Smooth muscle cell (in vitro differentiated cells): ENCODE results near the gene SLC25A44. TPM values are rescaled to one million over a fixed set of nuclear protein-coding genes. Genes with fewer than 3 reads are reported as not detected.

ENCODE experiments used
- DNase-seq: peaks from one replicate; lab custom pipeline; 2025; ENCODE audit not compliant: unreplicated experiment; lab: John Stamatoyannopoulos, UW
- H2AFZ ChIP-seq: fragments of 200-600 bp; sonication (generic); 2 replicates; pipeline ENCODE4 v1.6.0; 2016; ENCODE audit warnings: antibody characterized with exemption, low read depth, mild to moderate bottlenecking
- H3F3A ChIP-seq: fragments of 200-600 bp; sonication (generic); 2 replicates; pipeline ENCODE4 v1.6.0; 2017; ENCODE audit warnings: antibody characterized with exemption, low read depth
- H3K27ac ChIP-seq: fragments of 200-600 bp; sonication (generic); 2 replicates; pipeline ENCODE4 v1.5.1; 2016; ENCODE audit warnings: low read depth, mild to moderate bottlenecking
- H3K27me3 ChIP-seq: fragments of 200-600 bp; sonication (generic); 2 replicates; pipeline ENCODE4 v1.6.1; 2016; ENCODE audit warnings: low read depth, mild to moderate bottlenecking
- H3K36me3 ChIP-seq: fragments of 200-600 bp; sonication (generic); 2 replicates; pipeline ENCODE4 v1.5.1; 2016; ENCODE audit warnings: low read depth
- H3K4me1 ChIP-seq: fragments of 200-600 bp; sonication (generic); 2 replicates; pipeline ENCODE4 v1.5.1; 2016; ENCODE audit warnings: low read depth
- H3K4me2 ChIP-seq: fragments of 200-600 bp; sonication (generic); 2 replicates; pipeline ENCODE4 v1.6.0; 2016; ENCODE audit warnings: mild to moderate bottlenecking
- H3K4me3 ChIP-seq: fragments of 200-600 bp; sonication (generic); 2 replicates; pipeline ENCODE4 v1.5.1; 2016; ENCODE audit warnings: mild to moderate bottlenecking
- H3K79me2 ChIP-seq: fragments of 200-600 bp; sonication (generic); 2 replicates; pipeline ENCODE4 v1.6.0; 2016; ENCODE audit warnings: low read depth, mild to moderate bottlenecking
- H3K9ac ChIP-seq: fragments of 200-600 bp; sonication (generic); 2 replicates; pipeline ENCODE4 v1.6.0; 2016; ENCODE audit warnings: low read depth
- H3K9me3 ChIP-seq: fragments of 200-600 bp; sonication (generic); replicated peaks from 2 replicates; pipeline ENCODE4 v1.5.1; 2016; ENCODE audit warnings: low read depth
- H4K20me1 ChIP-seq: fragments of 200-600 bp; sonication (generic); 2 replicates; pipeline ENCODE4 v1.6.0; 2016; ENCODE audit warnings: low read depth
- WGBS: methylation state at CpG from one replicate; pipeline ENCODE4 v1.1.7; 2016; ENCODE audit warnings: low lambda C conversion rate; 5-methylcytosine and 5-hydroxymethylcytosine counted together
- polyA plus RNA-seq: library from polyadenylated mRNA; unstranded; fragments of >200 nt; fragmentation: Nextera tagmentation; extraction: Ambion mirVana; gene quantifications from 2 replicates; pipeline ENCODE4 v1.2.1, GENCODE V29; 2016
- total RNA-seq: library from RNA; depleted of rRNA; stranded (reverse); fragments of >200 nt; gene quantifications from 2 replicates; pipeline ENCODE4 v1.2.3, GENCODE V29; 2014
- TF ChIP-seq, protein P1 (sequence below): fragments of 200-600 bp; sonication (generic); IDR thresholded peaks from 2 replicates; pipeline ENCODE4 v1.5.1; 2017; ENCODE audit warnings: borderline replicate concordance, mild to moderate bottlenecking, antibody characterized with exemption; ENCODE audit not compliant: insufficient read depth, poor library complexity, severe bottlenecking

SLC25A44 gene, protein sequence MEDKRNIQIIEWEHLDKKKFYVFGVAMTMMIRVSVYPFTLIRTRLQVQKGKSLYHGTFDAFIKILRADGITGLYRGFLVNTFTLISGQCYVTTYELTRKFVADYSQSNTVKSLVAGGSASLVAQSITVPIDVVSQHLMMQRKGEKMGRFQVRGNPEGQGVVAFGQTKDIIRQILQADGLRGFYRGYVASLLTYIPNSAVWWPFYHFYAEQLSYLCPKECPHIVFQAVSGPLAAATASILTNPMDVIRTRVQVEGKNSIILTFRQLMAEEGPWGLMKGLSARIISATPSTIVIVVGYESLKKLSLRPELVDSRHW
- total RNA-seq, result 11.6 and 13.9 TPM in 2 replicates
- 11.4 and 17.7 TPM in 2 replicates for polyA plus RNA-seq

DNA sequence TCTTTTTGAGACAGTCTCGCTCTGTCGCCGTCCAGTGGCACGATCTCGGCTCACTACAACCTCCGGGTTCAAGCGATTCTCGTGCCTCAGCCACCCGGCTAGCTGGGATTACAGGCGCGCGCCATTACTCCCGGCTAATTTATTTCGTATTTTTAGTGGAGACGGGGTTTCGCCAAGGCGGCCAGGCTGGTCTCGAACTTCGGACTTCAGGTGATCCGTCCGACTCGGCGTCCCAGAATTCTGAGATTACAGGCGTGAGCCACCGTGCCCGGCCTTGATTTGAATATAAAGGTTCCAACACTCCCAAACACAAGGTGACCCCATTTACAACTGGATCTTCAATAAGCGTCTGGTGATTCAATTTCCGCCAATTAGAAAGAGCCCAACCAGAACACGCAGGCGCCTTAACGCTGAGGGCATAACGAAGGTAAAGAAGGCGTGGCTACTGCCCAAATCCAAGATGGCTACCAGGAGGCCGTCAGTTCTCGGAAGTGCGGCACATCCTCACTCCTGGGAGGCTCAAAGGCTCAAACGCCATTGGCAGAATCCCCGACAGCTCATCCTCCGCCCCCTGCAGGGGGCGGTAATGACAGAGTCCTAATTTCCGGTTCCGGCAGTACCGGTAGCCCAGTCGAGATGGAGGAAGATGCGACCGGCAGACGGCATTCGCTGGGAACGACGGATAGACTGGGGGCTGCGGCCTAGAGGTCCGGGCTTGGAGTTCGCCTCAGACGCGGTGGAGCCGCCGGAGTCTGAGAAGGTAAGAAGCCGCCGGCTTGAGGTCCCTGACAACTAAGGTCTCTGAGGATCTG is at the start of gene SLC25A44:
TSS of gene SLC25A44 (plus strand) at position 617 of the 812 bp plus-strand sequence. CDS start 5,744 bp downstream, outside the sequence.
- no peaks in the 10 kb centered on the region for H3K9me3 ChIP-seq
- 17% methylated on average over 59 of the region's 59 CpGs for WGBS
- TF ChIP-seq, protein P1, sequence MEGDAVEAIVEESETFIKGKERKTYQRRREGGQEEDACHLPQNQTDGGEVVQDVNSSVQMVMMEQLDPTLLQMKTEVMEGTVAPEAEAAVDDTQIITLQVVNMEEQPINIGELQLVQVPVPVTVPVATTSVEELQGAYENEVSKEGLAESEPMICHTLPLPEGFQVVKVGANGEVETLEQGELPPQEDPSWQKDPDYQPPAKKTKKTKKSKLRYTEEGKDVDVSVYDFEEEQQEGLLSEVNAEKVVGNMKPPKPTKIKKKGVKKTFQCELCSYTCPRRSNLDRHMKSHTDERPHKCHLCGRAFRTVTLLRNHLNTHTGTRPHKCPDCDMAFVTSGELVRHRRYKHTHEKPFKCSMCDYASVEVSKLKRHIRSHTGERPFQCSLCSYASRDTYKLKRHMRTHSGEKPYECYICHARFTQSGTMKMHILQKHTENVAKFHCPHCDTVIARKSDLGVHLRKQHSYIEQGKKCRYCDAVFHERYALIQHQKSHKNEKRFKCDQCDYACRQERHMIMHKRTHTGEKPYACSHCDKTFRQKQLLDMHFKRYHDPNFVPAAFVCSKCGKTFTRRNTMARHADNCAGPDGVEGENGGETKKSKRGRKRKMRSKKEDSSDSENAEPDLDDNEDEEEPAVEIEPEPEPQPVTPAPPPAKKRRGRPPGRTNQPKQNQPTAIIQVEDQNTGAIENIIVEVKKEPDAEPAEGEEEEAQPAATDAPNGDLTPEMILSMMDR, result peak; percentile 51
- H3K27me3 ChIP-seq, result no peaks in the 10 kb centered on the region
- H3K4me3 ChIP-seq, result peak within 1 kb of the TSS; percentile 85
- peaks cover 41% of the 10 kb centered on the region for H3K79me2 ChIP-seq
- H3F3A ChIP-seq, result no peaks in the 10 kb centered on the region
- DNase-seq, result peak; percentile 80
- no peaks in the 10 kb centered on the region for H3K36me3 ChIP-seq
- peaks cover 5% of the 10 kb centered on the region for H4K20me1 ChIP-seq
- H3K4me1 ChIP-seq, result peaks cover 7% of the 10 kb centered on the region
- H3K9ac ChIP-seq, result peak within 1 kb of the TSS; percentile 85
- H2AFZ ChIP-seq, result peak within 1 kb of the TSS; percentile 88
- peak within 1 kb of the TSS; percentile 93 for H3K4me2 ChIP-seq
- peak within 1 kb of the TSS; percentile 50 for H3K27ac ChIP-seq

DNA sequence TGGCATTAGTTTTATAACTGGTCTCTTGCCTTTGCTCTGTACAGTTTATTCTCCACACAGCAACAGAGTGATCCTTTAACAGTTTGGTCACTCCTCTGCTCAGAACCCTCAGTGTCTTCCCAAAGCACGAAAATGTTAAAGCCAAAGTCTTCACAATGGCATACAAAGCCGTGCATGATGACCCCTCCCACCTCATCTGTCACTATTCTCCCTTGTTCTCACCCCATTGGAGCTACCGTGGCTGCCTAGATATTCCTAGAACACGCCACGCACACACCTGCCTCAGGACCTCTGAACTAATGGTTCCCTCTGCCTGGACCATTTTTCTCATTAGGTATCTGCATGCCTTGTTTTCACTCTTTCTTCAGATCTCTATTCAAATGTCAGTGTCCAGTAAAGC is 49.2 kb upstream of the SLC25A44 start:
- peaks cover 10% of the 10 kb centered on the region for H3K27me3 ChIP-seq
- H3K4me2 ChIP-seq, result no peak overlapping the region
- peaks cover 16% of the 10 kb centered on the region for H3K4me1 ChIP-seq
- H3K36me3 ChIP-seq, result no peaks in the 10 kb centered on the region
- no peak overlapping the region for H3K27ac ChIP-seq
- no peaks in the 10 kb centered on the region for H3K79me2 ChIP-seq
- H3K4me3 ChIP-seq, result no peak overlapping the region
- H2AFZ ChIP-seq, result no peak overlapping the region
- WGBS, result 87% methylated on average over 5 of the region's 5 CpGs
- no peaks in the 10 kb centered on the region for H3K9me3 ChIP-seq
- no peak for DNase-seq
- H3F3A ChIP-seq, result peaks cover 12% of the 10 kb centered on the region
- TF ChIP-seq, protein P1, result no peak
- no peak overlapping the region for H3K9ac ChIP-seq
- peaks cover 26% of the 10 kb centered on the region for H4K20me1 ChIP-seq

DNA sequence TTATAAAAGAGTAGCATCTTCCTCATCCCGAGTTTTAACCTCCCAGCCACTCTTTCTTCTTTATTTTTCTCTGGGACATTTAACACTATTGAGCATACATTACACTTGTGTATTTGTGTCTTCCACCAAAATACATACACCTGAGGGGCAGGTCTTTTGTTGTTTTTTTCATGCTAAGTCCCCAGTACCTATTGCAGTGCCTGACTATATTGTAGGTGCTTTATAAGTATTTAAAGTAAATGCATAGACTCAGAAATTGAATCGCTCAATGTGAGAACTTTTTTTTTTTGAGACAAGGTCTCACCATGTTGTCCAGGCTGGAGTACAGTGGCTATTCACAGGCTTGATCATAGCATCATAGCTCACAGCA is 48.3 kb upstream of the SLC25A44 start:
- Histone ChIP-seq H3K27me3 (peaks cover 15% of the 10 kb centered on the region), H3K4me2 (no peak overlapping the region), H3F3A (peaks cover 5% of the 10 kb centered on the region), H3K9me3 (no peaks in the 10 kb centered on the region), H3K27ac (no peak overlapping the region), H3K4me1 (peaks cover 16% of the 10 kb centered on the region), H3K79me2 (no peaks in the 10 kb centered on the region), H4K20me1 (peaks cover 17% of the 10 kb centered on the region), H3K9ac (no peak overlapping the region), H2AFZ (no peak overlapping the region), H3K4me3 (no peak overlapping the region), H3K36me3 (no peaks in the 10 kb centered on the region)
- WGBS, result 93% methylated on average over 2 of the region's 2 CpGs
- TF ChIP-seq, protein P1, result no peak
- DNase-seq, result no peak
